K562 (cell line): Measurements from ENCODE around the gene FBXW7.

Experiments used
- BMI1 ChIP-seq: fragments of 150-350 bp; IDR thresholded peaks from 2 replicates; pipeline ENCODE4 v1.6.1; 2014; ENCODE audit warnings: low read length
- CBX5 ChIP-seq: IDR thresholded peaks from 2 replicates; pipeline ENCODE4 v1.6.1; 2014; ENCODE audit warnings: low read depth, borderline replicate concordance
- MYBL2 ChIP-seq, 2 experiments: fragments of 450-650 bp in 1 of 2; sonication (generic) in 1 of 2; formaldehyde crosslinking in 1 of 2; IDR thresholded peaks; 2 replicates each; pipeline versions ENCODE4 v1.6.1 to v1.8.1; 2017 to 2022; ENCODE audit warnings: borderline replicate concordance in 1 of 2, inconsistent platforms in 1 of 2, low read depth in 1 of 2, mild to moderate bottlenecking in 1 of 2, missing genetic modification reagents in 1 of 2, moderate library complexity in 1 of 2
- SMARCA4 ChIP-seq: fragments of 450-650 bp; IDR thresholded peaks from 2 replicates; pipeline ENCODE4 v1.6.1; 2016
- TF ChIP-seq, protein P1 (sequence below): sonication (generic); formaldehyde crosslinking; IDR thresholded peaks from 2 replicates; pipeline ENCODE4 v1.9.0; 2022; ENCODE audit warnings: mild to moderate bottlenecking, missing genetic modification reagents
- TF ChIP-seq, protein P2 (sequence below): sonication (generic); formaldehyde crosslinking; IDR thresholded peaks from 2 replicates; pipeline ENCODE4 v1.9.0; 2022; ENCODE audit warnings: mild to moderate bottlenecking, missing genetic modification reagents

DNA sequence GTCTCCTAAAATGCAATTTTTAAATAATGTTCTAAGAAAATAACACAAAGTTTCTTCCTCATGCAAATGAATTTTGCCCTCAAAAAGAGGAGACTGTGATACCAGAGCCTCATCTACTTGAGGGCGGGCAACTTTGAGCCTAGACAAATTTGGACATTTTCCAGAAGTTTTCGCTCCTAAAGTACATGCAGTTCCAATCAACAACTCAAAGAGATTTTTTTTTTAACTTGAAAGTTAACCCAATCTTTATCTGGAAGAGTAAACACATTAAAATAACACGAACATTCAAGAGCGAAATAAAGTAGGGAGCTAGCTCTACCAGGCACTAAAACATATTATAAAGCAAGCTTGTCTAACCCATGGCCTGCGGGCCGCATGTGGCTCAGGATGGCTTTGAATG lies 29.4 kb upstream of the FBXW7 start:
- TF ChIP-seq CBX5 (no peak), SMARCA4 (no peak), BMI1 (no peak), MYBL2 (IDR thresholded peaks at IDR 0.05; ENCODE audit: low read depth) (no peak), MYBL2 (CRISPR knock-in tag; IDR thresholded peaks at IDR 0.05; ENCODE audit: borderline replicate concordance) (no peak)
- TF ChIP-seq, protein P1, sequence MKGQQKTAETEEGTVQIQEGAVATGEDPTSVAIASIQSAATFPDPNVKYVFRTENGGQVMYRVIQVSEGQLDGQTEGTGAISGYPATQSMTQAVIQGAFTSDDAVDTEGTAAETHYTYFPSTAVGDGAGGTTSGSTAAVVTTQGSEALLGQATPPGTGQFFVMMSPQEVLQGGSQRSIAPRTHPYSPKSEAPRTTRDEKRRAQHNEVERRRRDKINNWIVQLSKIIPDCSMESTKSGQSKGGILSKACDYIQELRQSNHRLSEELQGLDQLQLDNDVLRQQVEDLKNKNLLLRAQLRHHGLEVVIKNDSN (CRISPR knock-in tag), result no peak
- TF ChIP-seq, protein P2, sequence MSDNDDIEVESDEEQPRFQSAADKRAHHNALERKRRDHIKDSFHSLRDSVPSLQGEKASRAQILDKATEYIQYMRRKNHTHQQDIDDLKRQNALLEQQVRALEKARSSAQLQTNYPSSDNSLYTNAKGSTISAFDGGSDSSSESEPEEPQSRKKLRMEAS (CRISPR knock-in tag), result no peak
